Measurements from ENCODE around the gene BCCIP. TPM values are rescaled to one million over a fixed set of nuclear protein-coding genes. Genes with fewer than 3 reads are reported as not detected.

The BCCIP gene
- total and polyA plus RNA-seq, 2 of the 8 experiments (the other 6 are each of a cell fraction or from before 2014, with no cell fraction given): 33.9 to 120 TPM

DNA sequence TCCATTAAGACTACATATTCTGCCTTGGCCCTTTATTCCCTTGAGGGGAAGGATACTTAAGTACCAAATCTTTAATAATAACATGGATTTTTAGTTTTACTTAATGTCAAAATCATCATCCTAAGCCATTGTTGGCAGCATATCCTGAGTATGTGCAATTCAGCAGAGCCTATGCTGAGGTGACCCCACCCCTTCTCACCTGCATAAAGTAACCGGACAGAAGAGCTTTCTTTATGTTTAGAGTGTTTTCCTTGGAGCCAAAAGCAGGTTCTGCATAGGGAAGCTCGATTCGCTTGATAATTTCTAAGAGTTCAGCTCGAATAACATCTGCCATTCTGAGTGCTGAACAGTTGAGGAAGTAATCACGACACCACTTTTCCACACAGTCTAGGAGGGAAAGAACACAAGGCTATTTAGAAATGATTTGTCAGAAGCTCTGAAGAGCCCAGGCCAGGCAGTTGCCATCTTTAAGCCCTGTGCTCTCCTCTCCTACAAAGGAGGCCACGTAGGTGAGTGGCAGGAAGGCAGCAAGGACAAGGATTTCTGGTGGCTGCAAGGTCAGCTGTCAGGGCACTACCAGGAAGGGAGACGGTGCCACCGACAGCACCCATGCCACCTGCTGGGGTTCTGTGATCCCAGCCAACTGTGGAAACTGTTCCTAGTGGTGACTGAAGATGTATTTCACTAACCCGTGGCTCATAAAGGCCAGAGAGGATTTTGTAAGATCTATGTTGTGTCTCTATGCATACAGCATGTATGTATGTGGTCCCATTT is 15.6 kb downstream of the BCCIP start:
- TF ChIP-seq JUND (IDR thresholded peaks at IDR 0.05; ENCODE audit: low read length) (no peak), TCF12 (IDR thresholded peaks at IDR 0.05; ENCODE audit: low read depth, low read length) (no peak), JUN (IDR thresholded peaks at IDR 0.05; ENCODE audit: low read depth, low read length) (no peak), TAF7 (optimal IDR thresholded peaks at IDR 0.05; ENCODE audit: borderline replicate concordance, low read depth, low read length) (no peak), YY1 (IDR thresholded peaks at IDR 0.05; ENCODE audit: low read depth, low read length) (no peak), ASH2L (IDR thresholded peaks at IDR 0.05; ENCODE audit: low read length) (no peak), PHF8 (conservative IDR thresholded peaks at IDR 0.05; ENCODE audit: low read depth, low read length) (no peak), HDAC6 (IDR thresholded peaks at IDR 0.05; ENCODE audit: low read depth, low read length) (no peak)
- H2BK20ac ChIP-seq (ENCODE audit: low read length): no peak overlapping the region
- no peak overlapping the region for H3K9ac ChIP-seq (replicated peaks in 1 of 4; ENCODE audit: extremely low read depth in 1 of 4, low read depth in 3 of 4, low read length in 3 of 4)
- no peak overlapping the region for H4K8ac ChIP-seq (ENCODE audit: extremely low read depth, insufficient read depth, low read length)
- no peak overlapping the region for H2BK120ac ChIP-seq (replicated peaks; ENCODE audit: low read depth, low read length)
- 91% methylated on average over 9 of the region's 9 CpGs; no CpG with 5 or more reads in 1 of the 2 experiments for WGBS, 2 experiments (ENCODE audit: extremely low coverage in 1 of 2, insufficient coverage in 1 of 2, insufficient read length in 1 of 2, insufficient replicate concordance in 2 of 2, low coverage in 1 of 2, low lambda C conversion rate in 2 of 2, missing lambda C conversion rate in 1 of 2)
- no peaks in the 10 kb centered on the region for H3K4me1 ChIP-seq (replicated peaks in 1 of 4; ENCODE audit: control insufficient read depth in 3 of 4, insufficient read depth in 4 of 4, low read length in 3 of 4)
- no peaks in the 10 kb centered on the region for H3K27me3 ChIP-seq (replicated peaks in 1 of 4; ENCODE audit: control insufficient read depth in 3 of 4, extremely low read depth in 1 of 4, insufficient read depth in 3 of 4, low read length in 3 of 4)
- no peaks in the 10 kb centered on the region for H3K79me1 ChIP-seq (ENCODE audit: low read depth, low read length)
- H4K91ac ChIP-seq (replicated peaks; ENCODE audit: insufficient read length, low read length): no peak overlapping the region
- H3K27ac ChIP-seq (ENCODE audit: low read depth, low read length): no peak overlapping the region
- H3K4me3 ChIP-seq (ENCODE audit: extremely low read depth in 1 of 4, insufficient read depth in 2 of 4, low read depth in 3 of 4, low read length in 4 of 4): no peak overlapping the region
- no peak overlapping the region for H2BK12ac ChIP-seq (ENCODE audit: low read depth, low read length)
- no peak overlapping the region for H4K5ac ChIP-seq (ENCODE audit: insufficient read length, low read depth, low read length)
- H3K4ac ChIP-seq (replicated peaks; ENCODE audit: insufficient read length, low read depth, low read length): no peak overlapping the region
- no peak overlapping the region for H3K56ac ChIP-seq (replicated peaks; ENCODE audit: insufficient read length, low read depth, low read length)
- no peak overlapping the region for H2BK5ac ChIP-seq (ENCODE audit: low read depth, low read length)
- H2BK15ac ChIP-seq (ENCODE audit: low read length): no peak overlapping the region
- H3K4me2 ChIP-seq (ENCODE audit: insufficient read depth in 1 of 2, low read depth in 2 of 2, low read length in 2 of 2): no peak overlapping the region
- CTCF ChIA-PET (ENCODE audit: partially characterized antibody): interaction anchor here (0.7 kb wide), 1 partner anchor 30 kb away, joined by 3 read pairs; no protein-coding TSS in a partner anchor
- H3K14ac ChIP-seq (ENCODE audit: insufficient read length): no peak overlapping the region
- no peak overlapping the region for H2AK5ac ChIP-seq (ENCODE audit: low read depth, low read length)
- FAIRE-seq (no peak), DNase-seq (ENCODE audit: low read depth in 1 of 2, low spot score in 2 of 2) (no peak)
- H3K23ac ChIP-seq (ENCODE audit: insufficient read length): no peak overlapping the region
- no peaks in the 10 kb centered on the region for H3K23me2 ChIP-seq (ENCODE audit: low read depth, low read length)
- H3K18ac ChIP-seq (ENCODE audit: extremely low read depth, low read length): no peak overlapping the region
- no peaks in the 10 kb centered on the region for H3K9me3 ChIP-seq (ENCODE audit: insufficient read depth in 2 of 2, low read depth in 1 of 2, low read length in 1 of 2)
- H3K79me2 ChIP-seq (ENCODE audit: control insufficient read depth in 1 of 2, insufficient read depth in 2 of 2, low read length in 2 of 2): no peaks in the 10 kb centered on the region
- H2AFZ ChIP-seq (ENCODE audit: low read length): no peak overlapping the region
- POLR2A ChIA-PET (ENCODE audit: partially characterized antibody): interaction anchor here (0.7 to 1.8 kb wide), 3 partner anchors 9 to 21 kb away, joined by 3 to 7 read pairs (median 5); no protein-coding TSS in a partner anchor
- peaks cover 14 to 56% (median 36%) of the 10 kb centered on the region in 4 experiments for H3K36me3 ChIP-seq (ENCODE audit: control insufficient read depth in 2 of 4, insufficient read depth in 4 of 4, low read length in 3 of 4)
- peaks cover 5 to 9% of the 10 kb centered on the region in 2 experiments for H4K20me1 ChIP-seq (replicated peaks in 1 of 2; ENCODE audit: control insufficient read depth in 1 of 2, insufficient read depth in 2 of 2, low read length in 2 of 2)

Data from H1 (cell line).